ENCODE data around the gene RHBDF2. TPM values are rescaled to one million over a fixed set of nuclear protein-coding genes. Genes with fewer than 3 reads are reported as not detected.
"Not testable (repeated sequence)": the region's sequence is repeated elsewhere in the genome, so short reads cannot be mapped to it uniquely, and the experiment has no call there.

The RHBDF2 gene
- total and polyA plus RNA-seq, 2 donors (not counting 1 experiment from before 2014, with no cell fraction given), result 288 to 482 TPM

- peaks cover 17 to 18% of the 10 kb centered on the region in 2 donors for H3K4me1 ChIP-seq (ENCODE audit: control insufficient read depth in 2 of 2, insufficient read depth in 2 of 2, low read length in 2 of 2)
- H3K27me3 ChIP-seq (replicated peaks in 1 of 4; ENCODE audit: control extremely low read depth in 1 of 4, control insufficient read depth in 3 of 4, insufficient read depth in 4 of 4, low read length in 3 of 4); ATAC-seq (ENCODE audit: low read depth); H3K9ac ChIP-seq (ENCODE audit: low read length); H3K36me3 ChIP-seq (replicated peaks in 1 of 2; ENCODE audit: control extremely low read depth in 1 of 2, control insufficient read depth in 1 of 2, extremely low read depth in 1 of 2, insufficient read depth in 2 of 2, low read length in 1 of 2); intact Hi-C loops (cut with micrococcal nuclease); H3K27me3 Mint-ChIP-seq; H3K9me3 Mint-ChIP-seq (ENCODE audit: insufficient read depth); H4K20me1 ChIP-seq (ENCODE audit: control insufficient read depth, insufficient read depth, low read length, poor library complexity, severe bottlenecking); H3K4me2 ChIP-seq (replicated peaks; ENCODE audit: low read depth, low read length, poor library complexity, severe bottlenecking); H3K79me2 ChIP-seq (ENCODE audit: control insufficient read depth, insufficient read depth, low read length); H3K27ac ChIP-seq (ENCODE audit: low read length in 2 of 2); H2AFZ ChIP-seq (ENCODE audit: insufficient read depth, low read depth, low read length, poor library complexity, severe bottlenecking); H3K9me3 ChIP-seq (ENCODE audit: control extremely low read depth in 1 of 3, control insufficient read depth in 2 of 3, insufficient read depth in 1 of 3, low read length in 2 of 3); H3K4me3 ChIP-seq (ENCODE audit: control extremely low read depth in 1 of 5, extremely low read depth in 1 of 5, insufficient read depth in 1 of 5, low read depth in 2 of 5, low read length in 4 of 5); DNase-seq: not testable (repeated sequence)
- peak overlapping the region; percentile 73 for H3K27ac Mint-ChIP-seq
- 97% methylated on average over 5 of the region's 6 CpGs for WGBS (ENCODE audit: insufficient coverage)
- peak overlapping the region; percentile 15 for H3K4me3 Mint-ChIP-seq
- peaks cover 31% of the 10 kb centered on the region for H3K4me1 Mint-ChIP-seq
- CTCF ChIA-PET, result interaction anchor here (0.7 to 6.2 kb wide), 11 partner anchors 8 to 540 kb away, joined by 3 to 25 read pairs (median 3); no protein-coding TSS in a partner anchor
- POLR2A ChIA-PET, result interaction anchor here (0.6 to 3.6 kb wide), 3 partner anchors 14 to 534 kb away, joined by 3 to 31 read pairs (median 3); no protein-coding TSS in a partner anchor
Measured at GRCh38 chr17:76514355-76514754, 13.1 kb upstream of the RHBDF2 start.

DNA sequence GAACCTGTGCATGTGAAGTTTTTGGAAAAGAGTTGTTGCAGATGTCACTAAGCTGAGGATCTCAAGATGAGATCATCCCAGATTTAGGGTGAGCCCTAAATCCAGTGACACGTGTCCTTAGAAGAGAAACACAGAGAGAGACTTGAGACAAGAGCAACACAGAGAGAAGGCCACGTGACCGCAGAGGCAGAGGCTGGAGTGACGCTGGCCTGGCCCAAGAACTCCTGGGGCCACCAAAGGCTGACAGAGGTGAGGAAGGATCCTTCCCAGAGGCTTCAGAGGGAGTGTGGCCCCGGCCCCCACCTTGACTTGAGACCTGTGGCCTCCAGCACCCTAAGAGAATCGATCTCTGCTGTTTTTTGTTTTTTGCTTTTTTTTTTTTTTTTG, 12.1 kb upstream of the RHBDF2 start:
- H3K27me3 ChIP-seq (replicated peaks in 1 of 4; ENCODE audit: control extremely low read depth in 1 of 4, control insufficient read depth in 3 of 4, insufficient read depth in 4 of 4, low read length in 3 of 4), result no peaks in the 10 kb centered on the region
- intact Hi-C loops (cut with micrococcal nuclease), result no loop called here

More for the DNA sequence above, 12.1 kb upstream of the RHBDF2 start:
- CTCF ChIA-PET, result interaction anchor here (0.8 to 18.2 kb wide), 8 partner anchors 7 to 105 kb away, joined by 3 to 442 read pairs (median 10); partner anchors contain the start of gene AANAT
- Mint-ChIP-seq H3K4me1 (peaks cover 31% of the 10 kb centered on the region), H3K27me3 (peaks cover 2% of the 10 kb centered on the region), H3K9me3 (ENCODE audit: insufficient read depth) (no peaks in the 10 kb centered on the region), H3K4me3 (no peak overlapping the region), H3K27ac (peak overlapping the region; percentile 68)
- Histone ChIP-seq H4K20me1 (ENCODE audit: control insufficient read depth, insufficient read depth, low read length, poor library complexity, severe bottlenecking) (no peaks in the 10 kb centered on the region), H2AFZ (ENCODE audit: insufficient read depth, low read depth, low read length, poor library complexity, severe bottlenecking) (no peak overlapping the region), H3K4me2 (replicated peaks; ENCODE audit: low read depth, low read length, poor library complexity, severe bottlenecking) (no peak overlapping the region), H3K4me1 (ENCODE audit: control insufficient read depth in 2 of 2, insufficient read depth in 2 of 2, low read length in 2 of 2) (peaks cover 17 to 18% of the 10 kb centered on the region in 2 donors), H3K27ac (ENCODE audit: low read length in 2 of 2) (no peak overlapping the region), H3K36me3 (replicated peaks in 1 of 2; ENCODE audit: control extremely low read depth in 1 of 2, control insufficient read depth in 1 of 2, extremely low read depth in 1 of 2, insufficient read depth in 2 of 2, low read length in 1 of 2) (no peaks in the 10 kb centered on the region), H3K4me3 (ENCODE audit: control extremely low read depth in 1 of 5, extremely low read depth in 1 of 5, insufficient read depth in 1 of 5, low read depth in 2 of 5, low read length in 4 of 5) (no peak overlapping the region), H3K79me2 (ENCODE audit: control insufficient read depth, insufficient read depth, low read length) (no peaks in the 10 kb centered on the region), H3K9me3 (ENCODE audit: control extremely low read depth in 1 of 3, control insufficient read depth in 2 of 3, insufficient read depth in 1 of 3, low read length in 2 of 3) (no peaks in the 10 kb centered on the region), H3K9ac (ENCODE audit: low read length) (no peak overlapping the region)
- ATAC-seq (ENCODE audit: low read depth) (no peak), DNase-seq (no peak)
- 94% methylated on average over 5 of the region's 6 CpGs for WGBS (ENCODE audit: insufficient coverage)
- no peak for TF ChIP-seq EZH2 (IDR thresholded peaks at IDR 0.05; ENCODE audit: borderline replicate concordance, insufficient read depth, low read depth, low read length, poor library complexity, severe bottlenecking)
- TF ChIP-seq, protein P1, sequence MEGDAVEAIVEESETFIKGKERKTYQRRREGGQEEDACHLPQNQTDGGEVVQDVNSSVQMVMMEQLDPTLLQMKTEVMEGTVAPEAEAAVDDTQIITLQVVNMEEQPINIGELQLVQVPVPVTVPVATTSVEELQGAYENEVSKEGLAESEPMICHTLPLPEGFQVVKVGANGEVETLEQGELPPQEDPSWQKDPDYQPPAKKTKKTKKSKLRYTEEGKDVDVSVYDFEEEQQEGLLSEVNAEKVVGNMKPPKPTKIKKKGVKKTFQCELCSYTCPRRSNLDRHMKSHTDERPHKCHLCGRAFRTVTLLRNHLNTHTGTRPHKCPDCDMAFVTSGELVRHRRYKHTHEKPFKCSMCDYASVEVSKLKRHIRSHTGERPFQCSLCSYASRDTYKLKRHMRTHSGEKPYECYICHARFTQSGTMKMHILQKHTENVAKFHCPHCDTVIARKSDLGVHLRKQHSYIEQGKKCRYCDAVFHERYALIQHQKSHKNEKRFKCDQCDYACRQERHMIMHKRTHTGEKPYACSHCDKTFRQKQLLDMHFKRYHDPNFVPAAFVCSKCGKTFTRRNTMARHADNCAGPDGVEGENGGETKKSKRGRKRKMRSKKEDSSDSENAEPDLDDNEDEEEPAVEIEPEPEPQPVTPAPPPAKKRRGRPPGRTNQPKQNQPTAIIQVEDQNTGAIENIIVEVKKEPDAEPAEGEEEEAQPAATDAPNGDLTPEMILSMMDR (IDR thresholded peaks at IDR 0.05), result no peak
- POLR2A ChIA-PET, result no interaction called here

All from B cell (primary cell).